Thymus (tissue), 11 donors: ENCODE data around the gene CERS6. TPM values are rescaled to one million over a fixed set of nuclear protein-coding genes. Genes with fewer than 3 reads are reported as not detected.

Source experiments
- DNase-seq, 9 donors: peaks; one replicate each; pipeline ENCODE4 v3.0.0-alpha.2; 2013; ENCODE audit warnings: low spot score in 9 of 9, low read depth in 6 of 9, missing footprints in 1 of 9
- H3K27ac ChIP-seq, 2 donors: one replicate each; pipeline ENCODE4 v1.5.1; 2013; ENCODE audit warnings: control low read depth in 1 of 2, low read depth in 1 of 2, low read length in 1 of 2, mild to moderate bottlenecking in 1 of 2, moderate library complexity in 1 of 2
- H3K27me3 ChIP-seq, 2 donors: one replicate each; pipeline ENCODE4 v1.5.1; 2013; ENCODE audit warnings: low read length in 1 of 2; ENCODE audit not compliant: control insufficient read depth in 2 of 2, insufficient read depth in 1 of 2
- H3K36me3 ChIP-seq, 2 donors: one replicate each; pipeline ENCODE4 v1.5.1; 2013; ENCODE audit warnings: low read length in 1 of 2, mild to moderate bottlenecking in 1 of 2, moderate library complexity in 1 of 2; ENCODE audit not compliant: control insufficient read depth in 2 of 2, insufficient read depth in 2 of 2
- H3K4me1 ChIP-seq, 2 donors: one replicate each; pipeline ENCODE4 v1.5.1; 2013; ENCODE audit warnings: low read length in 2 of 2; ENCODE audit not compliant: control insufficient read depth in 2 of 2, insufficient read depth in 2 of 2
- H3K4me3 ChIP-seq, 2 donors: one replicate each; pipeline ENCODE4 v1.5.1; 2013; ENCODE audit warnings: low read length in 2 of 2, control low read depth in 1 of 2, mild to moderate bottlenecking in 1 of 2
- H3K9me3 ChIP-seq, 2 donors: one replicate each; pipeline ENCODE4 v1.5.1; 2013; ENCODE audit warnings: low read length in 1 of 2, mild to moderate bottlenecking in 1 of 2; ENCODE audit not compliant: control insufficient read depth in 2 of 2, insufficient read depth in 1 of 2
- WGBS: extraction: QIAGEN DNeasy Blood & Tissue Kit; methylation state at CpG from one replicate; pipeline ENCODE4 v1.1.7; 2013; 5-methylcytosine and 5-hydroxymethylcytosine counted together
- polyA plus RNA-seq: library from polyadenylated mRNA; stranded (reverse); fragments of 200-250 nt; gene quantifications from one replicate; pipeline ENCODE4 v1.2.3, GENCODE V29; 2013
- total RNA-seq: library from RNA; stranded (reverse); fragments of 120-200 nt; gene quantifications from one replicate; pipeline ENCODE4 v1.2.4, GENCODE V29; 2013
- donor health status: healthy.

CERS6 gene
- total and polyA plus RNA-seq, 2 donors, result 12.1 to 26.9 TPM

DNA sequence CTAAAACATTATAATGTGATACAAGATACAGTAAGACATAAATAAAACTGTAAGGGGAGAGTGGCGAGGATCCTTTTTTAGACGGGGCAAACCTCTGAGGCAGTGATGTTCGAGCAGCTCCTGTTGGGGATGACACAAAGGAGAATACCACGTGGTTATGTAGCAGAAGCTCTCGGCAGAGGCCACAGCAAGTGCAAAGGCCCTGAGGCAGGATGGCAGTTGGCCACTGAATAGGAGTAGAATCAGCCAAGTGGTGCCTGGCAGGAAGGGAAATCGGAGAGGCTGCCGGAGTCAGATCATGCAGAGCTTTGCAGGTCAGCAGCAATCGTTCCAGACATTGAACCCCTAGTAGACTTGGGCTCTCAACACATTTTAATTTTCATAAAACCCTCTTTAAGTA, 365.5 kb downstream of the CERS6 start:
- no peaks in the 10 kb centered on the region for H3K36me3 ChIP-seq
- H3K9me3 ChIP-seq, result no peaks in the 10 kb centered on the region
- H3K4me1 ChIP-seq, result peaks cover 0 to 6% of the 10 kb centered on the region in 2 donors
- no peaks in the 10 kb centered on the region for H3K27me3 ChIP-seq
- WGBS, result 91% methylated on average over 8 of the region's 8 CpGs
- no peak for DNase-seq
- no peak overlapping the region for H3K27ac ChIP-seq
- H3K4me3 ChIP-seq, result no peak overlapping the region

DNA sequence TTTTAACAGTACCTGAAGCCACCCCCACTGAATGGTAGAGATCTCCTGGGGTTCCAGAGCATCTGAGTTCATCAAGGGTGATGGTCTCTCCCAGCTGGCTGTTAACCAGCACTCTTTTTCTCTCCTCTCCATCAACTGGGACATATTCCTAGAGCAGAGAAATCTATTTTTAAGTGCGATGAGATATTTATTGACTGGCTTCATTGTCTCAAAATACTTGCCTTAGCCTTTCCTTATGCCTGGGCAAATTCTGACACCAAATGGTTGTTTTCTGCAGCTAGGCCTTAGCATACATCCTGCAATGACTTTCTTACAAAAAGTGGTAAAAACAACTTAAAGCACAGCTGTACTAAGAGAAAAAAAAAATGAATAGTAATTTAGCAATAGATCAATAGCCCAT, 365.9 kb downstream of the CERS6 start:
- H3K4me1 ChIP-seq, result peaks cover 0 to 6% of the 10 kb centered on the region in 2 donors
- H3K27me3 ChIP-seq, result no peaks in the 10 kb centered on the region
- DNase-seq, result no peak
- no peak overlapping the region for H3K4me3 ChIP-seq
- H3K36me3 ChIP-seq, result no peaks in the 10 kb centered on the region
- no peaks in the 10 kb centered on the region for H3K9me3 ChIP-seq
- H3K27ac ChIP-seq, result no peak overlapping the region
- WGBS, result 96% methylated on average over 1 of the region's 1 CpG

Other genes with a start within 250 kb of the CERS6 start
- 34.1 TPM for gene STK39, start 208.7 kb upstream of the CERS6 start, total RNA-seq
- 30.7 TPM for gene STK39, start 208.7 kb upstream of the CERS6 start, polyA plus RNA-seq